Measurements from ENCODE around the gene ZNF506.
A peak's percentile ranks its signal among the peaks of the same experiment; 100 is the strongest.

ZNF506 gene

GRCh38 chr19:19849056-19849455 is 27.5 kb upstream of the ZNF506 start:
- peak overlapping the region; percentile 66 for H3K4me2 ChIP-seq (ENCODE audit: low read depth, low read length, poor library complexity, severe bottlenecking)
- H3K9ac ChIP-seq (ENCODE audit: low read length), result no peak overlapping the region
- H4K20me1 ChIP-seq (ENCODE audit: low read depth, low read length), result no peaks in the 10 kb centered on the region
- H3K79me2 ChIP-seq (ENCODE audit: insufficient read depth, low read length), result no peaks in the 10 kb centered on the region
- H3F3A ChIP-seq (ENCODE audit: insufficient read depth), result peaks cover 14% of the 10 kb centered on the region
- H3K9me2 ChIP-seq (replicated peaks; ENCODE audit: insufficient read depth, low read length), result no peaks in the 10 kb centered on the region
- TF ChIP-seq EZH2phosphoT487 (conservative IDR thresholded peaks at IDR 0.05; ENCODE audit: low read length), result no peak
- no peak for TF ChIP-seq CTCF (IDR thresholded peaks at IDR 0.05; ENCODE audit: insufficient read depth, low read length, poor library complexity, severe bottlenecking)
- peak overlapping the region; percentile 12 for H3K4me3 ChIP-seq (ENCODE audit: insufficient read depth, low read length, poor library complexity, severe bottlenecking)
- H3K36me3 ChIP-seq (ENCODE audit: low read length), result peaks cover 9% of the 10 kb centered on the region; the same call in 1 of the 2 replicates
- H2AFZ ChIP-seq (ENCODE audit: low read depth, low read length, severe bottlenecking), result no peak overlapping the region
- H3K27ac ChIP-seq (ENCODE audit: low read depth, low read length), result peak overlapping the region; percentile 50
- H3K27me3 ChIP-seq (ENCODE audit: low read length), result no peaks in the 10 kb centered on the region
- 0 out of 2 replicates have a peak, but pooled peaks cover 6% of the 10 kb centered on the region for H3K9me3 ChIP-seq (ENCODE audit: insufficient read depth, low read length)

- peaks cover 17% of the 10 kb centered on the region; the same call in 1 of the 2 replicates for H3K36me3 ChIP-seq (ENCODE audit: low read length)
- H3K4me3 ChIP-seq (ENCODE audit: insufficient read depth, low read length, poor library complexity, severe bottlenecking), result no peak overlapping the region
- H3K27me3 ChIP-seq (ENCODE audit: low read length), result no peaks in the 10 kb centered on the region
- TF ChIP-seq EZH2phosphoT487 (conservative IDR thresholded peaks at IDR 0.05; ENCODE audit: low read length), result no peak
- no peak for TF ChIP-seq CTCF (IDR thresholded peaks at IDR 0.05; ENCODE audit: insufficient read depth, low read length, poor library complexity, severe bottlenecking)
- no peak overlapping the region for H3K9ac ChIP-seq (ENCODE audit: low read length)
- H3K79me2 ChIP-seq (ENCODE audit: insufficient read depth, low read length), result no peaks in the 10 kb centered on the region
- H3K9me3 ChIP-seq (ENCODE audit: insufficient read depth, low read length), result 0 out of 2 replicates have a peak, but pooled peaks cover 6% of the 10 kb centered on the region
- H3K27ac ChIP-seq (ENCODE audit: low read depth, low read length), result no peak overlapping the region
- no peak overlapping the region for H2AFZ ChIP-seq (ENCODE audit: low read depth, low read length, severe bottlenecking)
- H3F3A ChIP-seq (ENCODE audit: insufficient read depth), result peaks cover 14% of the 10 kb centered on the region
- H3K4me2 ChIP-seq (ENCODE audit: low read depth, low read length, poor library complexity, severe bottlenecking), result no peak overlapping the region
- no peaks in the 10 kb centered on the region for H4K20me1 ChIP-seq (ENCODE audit: low read depth, low read length)
- H3K9me2 ChIP-seq (replicated peaks; ENCODE audit: insufficient read depth, low read length), result no peaks in the 10 kb centered on the region
Measured at GRCh38 chr19:19847781-19848180, 26.2 kb upstream of the ZNF506 start.

GRCh38 chr19:19835560-19836038 is 14.0 kb upstream of the ZNF506 start:
- Histone ChIP-seq H3K27ac (ENCODE audit: low read depth, low read length) (no peak overlapping the region), H3K79me2 (ENCODE audit: insufficient read depth, low read length) (no peaks in the 10 kb centered on the region), H3K9ac (ENCODE audit: low read length) (no peak overlapping the region), H2AFZ (ENCODE audit: low read depth, low read length, severe bottlenecking) (no peak overlapping the region), H3K9me2 (replicated peaks; ENCODE audit: insufficient read depth, low read length) (no peaks in the 10 kb centered on the region), H3K9me3 (ENCODE audit: insufficient read depth, low read length) (peaks cover 62% of the 10 kb centered on the region; the same call in 1 of the 2 replicates), H3F3A (ENCODE audit: insufficient read depth) (no peaks in the 10 kb centered on the region), H3K4me2 (ENCODE audit: low read depth, low read length, poor library complexity, severe bottlenecking) (no peak overlapping the region), H3K4me3 (ENCODE audit: insufficient read depth, low read length, poor library complexity, severe bottlenecking) (no peak overlapping the region), H3K36me3 (ENCODE audit: low read length) (peaks cover 16% of the 10 kb centered on the region; the same call in 1 of the 2 replicates), H3K27me3 (ENCODE audit: low read length) (no peaks in the 10 kb centered on the region), H4K20me1 (ENCODE audit: low read depth, low read length) (no peaks in the 10 kb centered on the region)
- no peak for TF ChIP-seq EZH2phosphoT487 (conservative IDR thresholded peaks at IDR 0.05; ENCODE audit: low read length)
- TF ChIP-seq CTCF (IDR thresholded peaks at IDR 0.05; ENCODE audit: insufficient read depth, low read length, poor library complexity, severe bottlenecking), result no peak

Measured in SU-DHL-6 (cell line).